HepG2 (cell line): Measurements from ENCODE around the gene ZNF865. TPM values are rescaled to one million over a fixed set of nuclear protein-coding genes. Genes with fewer than 3 reads are reported as not detected.

Experiments used
- FOXO1 ChIP-seq: sonication (generic); formaldehyde crosslinking; IDR thresholded peaks from 2 replicates; pipeline ENCODE4 v1.4.0; 2020; ENCODE audit warnings: missing genetic modification reagents
- GATAD2A ChIP-seq: IDR thresholded peaks from 2 replicates; pipeline ENCODE4 v1.6.1; 2016
- KLF12 ChIP-seq: sonication (generic); formaldehyde crosslinking; IDR thresholded peaks from 2 replicates; pipeline ENCODE4 v1.4.0; 2020; ENCODE audit warnings: missing genetic modification reagents, borderline replicate concordance
- MYC ChIP-seq: sonication (generic); formaldehyde crosslinking; IDR thresholded peaks from 2 replicates; pipeline ENCODE4 v1.9.0; 2021; ENCODE audit warnings: missing genetic modification reagents, borderline replicate concordance
- TGIF2 ChIP-seq: IDR thresholded peaks from 2 replicates; pipeline ENCODE4 v1.6.1; 2016; ENCODE audit warnings: control low read depth, missing compliant biosample characterization
- TOPORS ChIP-seq: sonication (generic); formaldehyde crosslinking; IDR thresholded peaks from 2 replicates; pipeline ENCODE4 v1.8.0; 2023; ENCODE audit warnings: mild to moderate bottlenecking, missing genetic modification reagents
- ZEB1 ChIP-seq: IDR thresholded peaks from 2 replicates; pipeline ENCODE4 v1.6.1; 2012; ENCODE audit warnings: mild to moderate bottlenecking, low read depth, inconsistent platforms; ENCODE audit not compliant: insufficient replicate concordance
- ZNF549 ChIP-seq: sonication (generic); formaldehyde crosslinking; IDR thresholded peaks from 2 replicates; pipeline ENCODE4 v1.5.0; 2020; ENCODE audit warnings: missing genetic modification reagents
- ZNF749 ChIP-seq: sonication (generic); formaldehyde crosslinking; IDR thresholded peaks from 2 replicates; pipeline ENCODE4 v1.8.0; 2022; ENCODE audit warnings: mild to moderate bottlenecking, missing genetic modification reagents, moderate library complexity, borderline replicate concordance
- polyA plus RNA-seq, 8 experiments: library from polyadenylated mRNA; depleted of rRNA in 3 of 8; stranded (reverse) in 7 of 8; unstranded in 1 of 8; fragments of >200 nt; fragmentation: Illumina TruSeq in 4 of 8; extraction: Trizol in 4 of 8; gene quantifications; 2 replicates each; pipeline versions ENCODE4 v1.2.1 to v1.2.3, GENCODE V29; 2011 to 2016; ENCODE audit warnings: low read depth in 4 of 8, missing spikeins in 1 of 8, mixed read lengths in 1 of 8; ENCODE audit not compliant: insufficient read depth in 1 of 8
- total RNA-seq, 5 experiments: library from RNA; depleted of rRNA; stranded (reverse); fragments of >200 nt; fragmentation: Illumina TruSeq; extraction: Trizol; gene quantifications; 2 replicates each; pipeline ENCODE4 v1.2.3, GENCODE V29; 2016; ENCODE audit warnings: low read depth in 1 of 5
- TF ChIP-seq, protein P1 (sequence below): sonication (generic); formaldehyde crosslinking; IDR thresholded peaks from 2 replicates; pipeline ENCODE4 v1.5.1; 2020; ENCODE audit warnings: mild to moderate bottlenecking, missing genetic modification reagents, moderate library complexity
- TF ChIP-seq, protein P2 (sequence below): sonication (generic); formaldehyde crosslinking; IDR thresholded peaks from 2 replicates; pipeline ENCODE4 v1.4.0; 2020; ENCODE audit warnings: missing genetic modification reagents, borderline replicate concordance
- TF ChIP-seq, protein P3 (sequence below): sonication (generic); formaldehyde crosslinking; IDR thresholded peaks from 2 replicates; pipeline ENCODE4 v1.4.0; 2020; ENCODE audit warnings: missing genetic modification reagents
- TF ChIP-seq, protein P4 (sequence below): sonication (generic); formaldehyde crosslinking; IDR thresholded peaks from 2 replicates; pipeline ENCODE4 v1.4.0; 2020; ENCODE audit warnings: low read depth, missing genetic modification reagents
- TF ChIP-seq, protein P5 (sequence below): sonication (generic); formaldehyde crosslinking; IDR thresholded peaks from 2 replicates; pipeline ENCODE4 v1.8.1; 2022; ENCODE audit warnings: low read depth, mild to moderate bottlenecking, missing genetic modification reagents

Gene ZNF865
- total and polyA plus RNA-seq, 2 of the 13 experiments (the other 11 are each of a cell fraction or from before 2014, with no cell fraction given): 0.93 to 1.0 TPM

DNA sequence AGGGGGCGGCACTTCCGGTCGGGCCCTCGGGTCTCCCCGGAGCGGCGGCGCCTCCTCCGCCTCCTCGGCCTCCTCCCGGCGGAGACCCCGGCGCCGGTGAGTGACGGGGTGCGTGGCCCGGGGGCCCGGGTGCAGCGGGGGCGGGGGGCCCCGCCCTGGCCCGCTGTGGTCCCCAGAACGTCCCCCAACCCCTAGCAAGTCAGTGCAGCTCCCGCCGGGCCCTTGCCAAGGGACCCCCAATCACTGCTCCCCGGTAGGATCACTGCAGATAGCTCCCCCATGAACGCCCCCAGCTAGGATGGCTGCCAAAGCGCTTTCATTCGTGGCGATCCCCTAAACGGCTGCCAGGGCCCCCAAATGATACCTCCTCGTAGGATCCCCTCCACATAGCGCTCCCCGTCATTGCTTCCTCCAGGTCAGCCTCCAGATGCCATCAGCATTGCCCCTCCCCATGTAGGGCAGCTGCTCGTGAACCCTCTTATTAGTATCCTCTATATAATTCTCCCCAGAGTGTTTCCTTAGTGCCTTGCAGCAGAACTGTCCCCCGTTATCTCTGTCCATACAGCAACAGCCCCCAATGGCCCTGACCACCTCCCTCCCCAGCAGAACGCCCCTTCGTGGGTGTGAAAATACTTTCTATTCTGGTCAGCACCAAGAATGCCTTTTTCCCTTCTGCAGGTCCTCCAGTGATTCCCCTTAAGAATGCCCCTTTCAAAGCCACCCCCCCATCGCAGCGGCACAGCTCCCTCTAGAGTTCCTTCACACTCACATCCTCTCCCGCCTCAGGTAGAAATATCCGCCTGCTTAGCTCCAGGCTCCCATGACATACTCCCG lies at the start of gene ZNF865 (continued):
- TF ChIP-seq, protein P1, sequence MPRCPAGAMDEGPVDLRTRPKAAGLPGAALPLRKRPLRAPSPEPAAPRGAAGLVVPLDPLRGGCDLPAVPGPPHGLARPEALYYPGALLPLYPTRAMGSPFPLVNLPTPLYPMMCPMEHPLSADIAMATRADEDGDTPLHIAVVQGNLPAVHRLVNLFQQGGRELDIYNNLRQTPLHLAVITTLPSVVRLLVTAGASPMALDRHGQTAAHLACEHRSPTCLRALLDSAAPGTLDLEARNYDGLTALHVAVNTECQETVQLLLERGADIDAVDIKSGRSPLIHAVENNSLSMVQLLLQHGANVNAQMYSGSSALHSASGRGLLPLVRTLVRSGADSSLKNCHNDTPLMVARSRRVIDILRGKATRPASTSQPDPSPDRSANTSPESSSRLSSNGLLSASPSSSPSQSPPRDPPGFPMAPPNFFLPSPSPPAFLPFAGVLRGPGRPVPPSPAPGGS: no peak
- no peak for TF ChIP-seq ZNF549 (CRISPR knock-in tag)
- TF ChIP-seq, protein P2, sequence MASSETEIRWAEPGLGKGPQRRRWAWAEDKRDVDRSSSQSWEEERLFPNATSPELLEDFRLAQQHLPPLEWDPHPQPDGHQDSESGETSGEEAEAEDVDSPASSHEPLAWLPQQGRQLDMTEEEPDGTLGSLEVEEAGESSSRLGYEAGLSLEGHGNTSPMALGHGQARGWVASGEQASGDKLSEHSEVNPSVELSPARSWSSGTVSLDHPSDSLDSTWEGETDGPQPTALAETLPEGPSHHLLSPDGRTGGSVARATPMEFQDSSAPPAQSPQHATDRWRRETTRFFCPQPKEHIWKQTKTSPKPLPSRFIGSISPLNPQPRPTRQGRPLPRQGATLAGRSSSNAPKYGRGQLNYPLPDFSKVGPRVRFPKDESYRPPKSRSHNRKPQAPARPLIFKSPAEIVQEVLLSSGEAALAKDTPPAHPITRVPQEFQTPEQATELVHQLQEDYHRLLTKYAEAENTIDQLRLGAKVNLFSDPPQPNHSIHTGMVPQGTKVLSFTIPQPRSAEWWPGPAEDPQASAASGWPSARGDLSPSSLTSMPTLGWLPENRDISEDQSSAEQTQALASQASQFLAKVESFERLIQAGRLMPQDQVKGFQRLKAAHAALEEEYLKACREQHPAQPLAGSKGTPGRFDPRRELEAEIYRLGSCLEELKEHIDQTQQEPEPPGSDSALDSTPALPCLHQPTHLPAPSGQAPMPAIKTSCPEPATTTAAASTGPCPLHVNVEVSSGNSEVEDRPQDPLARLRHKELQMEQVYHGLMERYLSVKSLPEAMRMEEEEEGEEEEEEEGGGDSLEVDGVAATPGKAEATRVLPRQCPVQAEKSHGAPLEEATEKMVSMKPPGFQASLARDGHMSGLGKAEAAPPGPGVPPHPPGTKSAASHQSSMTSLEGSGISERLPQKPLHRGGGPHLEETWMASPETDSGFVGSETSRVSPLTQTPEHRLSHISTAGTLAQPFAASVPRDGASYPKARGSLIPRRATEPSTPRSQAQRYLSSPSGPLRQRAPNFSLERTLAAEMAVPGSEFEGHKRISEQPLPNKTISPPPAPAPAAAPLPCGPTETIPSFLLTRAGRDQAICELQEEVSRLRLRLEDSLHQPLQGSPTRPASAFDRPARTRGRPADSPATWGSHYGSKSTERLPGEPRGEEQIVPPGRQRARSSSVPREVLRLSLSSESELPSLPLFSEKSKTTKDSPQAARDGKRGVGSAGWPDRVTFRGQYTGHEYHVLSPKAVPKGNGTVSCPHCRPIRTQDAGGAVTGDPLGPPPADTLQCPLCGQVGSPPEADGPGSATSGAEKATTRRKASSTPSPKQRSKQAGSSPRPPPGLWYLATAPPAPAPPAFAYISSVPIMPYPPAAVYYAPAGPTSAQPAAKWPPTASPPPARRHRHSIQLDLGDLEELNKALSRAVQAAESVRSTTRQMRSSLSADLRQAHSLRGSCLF (CRISPR knock-in tag): no peak
- TF ChIP-seq FOXO1 (CRISPR knock-in tag): no peak
- no peak for TF ChIP-seq ZEB1
- no peak for TF ChIP-seq ZNF749
- TF ChIP-seq MYC (CRISPR knock-in tag): 0 out of 2 replicates have a peak, but pooled peaks have one; percentile 4
- TF ChIP-seq, protein P3, sequence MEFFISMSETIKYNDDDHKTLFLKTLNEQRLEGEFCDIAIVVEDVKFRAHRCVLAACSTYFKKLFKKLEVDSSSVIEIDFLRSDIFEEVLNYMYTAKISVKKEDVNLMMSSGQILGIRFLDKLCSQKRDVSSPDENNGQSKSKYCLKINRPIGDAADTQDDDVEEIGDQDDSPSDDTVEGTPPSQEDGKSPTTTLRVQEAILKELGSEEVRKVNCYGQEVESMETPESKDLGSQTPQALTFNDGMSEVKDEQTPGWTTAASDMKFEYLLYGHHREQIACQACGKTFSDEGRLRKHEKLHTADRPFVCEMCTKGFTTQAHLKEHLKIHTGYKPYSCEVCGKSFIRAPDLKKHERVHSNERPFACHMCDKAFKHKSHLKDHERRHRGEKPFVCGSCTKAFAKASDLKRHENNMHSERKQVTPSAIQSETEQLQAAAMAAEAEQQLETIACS (CRISPR knock-in tag): no peak
- no peak for TF ChIP-seq TGIF2 (CRISPR knock-in tag)
- TF ChIP-seq TOPORS (CRISPR knock-in tag): no peak
- peak; percentile 32; the same call in 1 of the 2 replicates for TF ChIP-seq GATAD2A (CRISPR knock-in tag)
- no peak for TF ChIP-seq KLF12 (CRISPR knock-in tag)
- TF ChIP-seq, protein P4, sequence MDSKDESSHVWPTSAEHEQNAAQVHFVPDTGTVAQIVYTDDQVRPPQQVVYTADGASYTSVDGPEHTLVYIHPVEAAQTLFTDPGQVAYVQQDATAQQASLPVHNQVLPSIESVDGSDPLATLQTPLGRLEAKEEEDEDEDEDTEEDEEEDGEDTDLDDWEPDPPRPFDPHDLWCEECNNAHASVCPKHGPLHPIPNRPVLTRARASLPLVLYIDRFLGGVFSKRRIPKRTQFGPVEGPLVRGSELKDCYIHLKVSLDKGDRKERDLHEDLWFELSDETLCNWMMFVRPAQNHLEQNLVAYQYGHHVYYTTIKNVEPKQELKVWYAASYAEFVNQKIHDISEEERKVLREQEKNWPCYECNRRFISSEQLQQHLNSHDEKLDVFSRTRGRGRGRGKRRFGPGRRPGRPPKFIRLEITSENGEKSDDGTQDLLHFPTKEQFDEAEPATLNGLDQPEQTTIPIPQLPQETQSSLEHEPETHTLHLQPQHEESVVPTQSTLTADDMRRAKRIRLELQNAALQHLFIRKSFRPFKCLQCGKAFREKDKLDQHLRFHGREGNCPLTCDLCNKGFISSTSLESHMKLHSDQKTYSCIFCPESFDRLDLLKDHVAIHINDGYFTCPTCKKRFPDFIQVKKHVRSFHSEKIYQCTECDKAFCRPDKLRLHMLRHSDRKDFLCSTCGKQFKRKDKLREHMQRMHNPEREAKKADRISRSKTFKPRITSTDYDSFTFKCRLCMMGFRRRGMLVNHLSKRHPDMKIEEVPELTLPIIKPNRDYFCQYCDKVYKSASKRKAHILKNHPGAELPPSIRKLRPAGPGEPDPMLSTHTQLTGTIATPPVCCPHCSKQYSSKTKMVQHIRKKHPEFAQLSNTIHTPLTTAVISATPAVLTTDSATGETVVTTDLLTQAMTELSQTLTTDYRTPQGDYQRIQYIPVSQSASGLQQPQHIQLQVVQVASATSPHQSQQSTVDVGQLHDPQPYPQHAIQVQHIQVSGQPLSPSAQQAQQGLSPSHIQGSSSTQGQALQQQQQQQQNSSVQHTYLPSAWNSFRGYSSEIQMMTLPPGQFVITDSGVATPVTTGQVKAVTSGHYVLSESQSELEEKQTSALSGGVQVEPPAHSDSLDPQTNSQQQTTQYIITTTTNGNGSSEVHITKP: no peak
- TF ChIP-seq, protein P5, sequence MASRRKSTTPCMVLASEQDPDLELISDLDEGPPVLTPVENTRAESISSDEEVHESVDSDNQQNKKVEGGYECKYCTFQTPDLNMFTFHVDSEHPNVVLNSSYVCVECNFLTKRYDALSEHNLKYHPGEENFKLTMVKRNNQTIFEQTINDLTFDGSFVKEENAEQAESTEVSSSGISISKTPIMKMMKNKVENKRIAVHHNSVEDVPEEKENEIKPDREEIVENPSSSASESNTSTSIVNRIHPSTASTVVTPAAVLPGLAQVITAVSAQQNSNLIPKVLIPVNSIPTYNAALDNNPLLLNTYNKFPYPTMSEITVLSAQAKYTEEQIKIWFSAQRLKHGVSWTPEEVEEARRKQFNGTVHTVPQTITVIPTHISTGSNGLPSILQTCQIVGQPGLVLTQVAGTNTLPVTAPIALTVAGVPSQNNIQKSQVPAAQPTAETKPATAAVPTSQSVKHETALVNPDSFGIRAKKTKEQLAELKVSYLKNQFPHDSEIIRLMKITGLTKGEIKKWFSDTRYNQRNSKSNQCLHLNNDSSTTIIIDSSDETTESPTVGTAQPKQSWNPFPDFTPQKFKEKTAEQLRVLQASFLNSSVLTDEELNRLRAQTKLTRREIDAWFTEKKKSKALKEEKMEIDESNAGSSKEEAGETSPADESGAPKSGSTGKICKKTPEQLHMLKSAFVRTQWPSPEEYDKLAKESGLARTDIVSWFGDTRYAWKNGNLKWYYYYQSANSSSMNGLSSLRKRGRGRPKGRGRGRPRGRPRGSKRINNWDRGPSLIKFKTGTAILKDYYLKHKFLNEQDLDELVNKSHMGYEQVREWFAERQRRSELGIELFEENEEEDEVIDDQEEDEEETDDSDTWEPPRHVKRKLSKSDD (CRISPR knock-in tag): no peak
